Nephron progenitor cell (in vitro differentiated cells): Measurements from ENCODE around the gene PLA2G6.
"Not testable (repeated sequence)": the region's sequence is repeated elsewhere in the genome, so short reads cannot be mapped to it uniquely, and the experiment has no call there.

Experiments used
- DNase-seq: peaks from one replicate; pipeline ENCODE4 v3.0.0; 2021
- H3K27ac Mint-ChIP-seq: 2 replicates; pipeline ENCODE4 v1.8.0; 2021; ENCODE audit warnings: mild to moderate bottlenecking, moderate library complexity, mixed read lengths
- H3K27me3 Mint-ChIP-seq: 2 replicates; pipeline ENCODE4 v1.8.0; 2021; ENCODE audit warnings: mild to moderate bottlenecking, low read depth, mixed read lengths; ENCODE audit not compliant: poor library complexity
- H3K36me3 Mint-ChIP-seq: 2 replicates; pipeline ENCODE4 v1.8.0; 2021; ENCODE audit warnings: low read depth, mixed read lengths
- H3K4me1 Mint-ChIP-seq: 2 replicates; pipeline ENCODE4 v1.8.0; 2021; ENCODE audit warnings: mixed read lengths
- H3K4me3 Mint-ChIP-seq: 2 replicates; pipeline ENCODE4 v1.8.0; 2021; ENCODE audit warnings: mild to moderate bottlenecking, moderate library complexity, mixed read lengths
- H3K9me3 Mint-ChIP-seq: 2 replicates; pipeline ENCODE4 v1.8.0; 2021; ENCODE audit warnings: mild to moderate bottlenecking, moderate library complexity, mixed read lengths
- TF ChIP-seq, protein P1 (sequence below): fragments of 200-600 bp; sonication (generic); IDR thresholded peaks from 2 replicates; pipeline ENCODE4 v1.5.0; 2021; ENCODE audit warnings: antibody characterized with exemption

PLA2G6 gene

DNA sequence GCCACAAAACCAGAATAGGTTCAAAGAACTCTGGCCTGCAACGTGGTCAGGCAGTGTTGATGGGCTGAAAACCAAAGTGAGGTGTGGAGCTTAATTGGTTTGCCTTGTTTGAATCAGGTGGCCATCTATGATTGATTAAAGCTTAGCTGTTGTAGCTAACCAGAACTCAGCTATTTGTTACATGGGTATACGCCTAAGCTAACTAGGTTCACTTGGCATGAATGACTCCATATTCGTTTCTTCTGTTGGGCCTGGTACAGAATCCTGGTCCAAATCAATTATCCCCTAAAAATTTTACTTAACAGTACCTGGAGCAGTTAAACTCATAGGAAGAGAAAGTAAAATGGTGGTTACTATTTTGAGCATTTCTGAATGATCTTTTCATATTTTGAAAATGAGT, 63.4 kb downstream of the PLA2G6 start:
- Mint-ChIP-seq H3K36me3 (no peaks in the 10 kb centered on the region), H3K27ac (no peak overlapping the region), H3K4me3 (no peak overlapping the region), H3K4me1 (peaks cover 5% of the 10 kb centered on the region), H3K9me3 (no peaks in the 10 kb centered on the region), H3K27me3 (no peaks in the 10 kb centered on the region)
- TF ChIP-seq, protein P1, sequence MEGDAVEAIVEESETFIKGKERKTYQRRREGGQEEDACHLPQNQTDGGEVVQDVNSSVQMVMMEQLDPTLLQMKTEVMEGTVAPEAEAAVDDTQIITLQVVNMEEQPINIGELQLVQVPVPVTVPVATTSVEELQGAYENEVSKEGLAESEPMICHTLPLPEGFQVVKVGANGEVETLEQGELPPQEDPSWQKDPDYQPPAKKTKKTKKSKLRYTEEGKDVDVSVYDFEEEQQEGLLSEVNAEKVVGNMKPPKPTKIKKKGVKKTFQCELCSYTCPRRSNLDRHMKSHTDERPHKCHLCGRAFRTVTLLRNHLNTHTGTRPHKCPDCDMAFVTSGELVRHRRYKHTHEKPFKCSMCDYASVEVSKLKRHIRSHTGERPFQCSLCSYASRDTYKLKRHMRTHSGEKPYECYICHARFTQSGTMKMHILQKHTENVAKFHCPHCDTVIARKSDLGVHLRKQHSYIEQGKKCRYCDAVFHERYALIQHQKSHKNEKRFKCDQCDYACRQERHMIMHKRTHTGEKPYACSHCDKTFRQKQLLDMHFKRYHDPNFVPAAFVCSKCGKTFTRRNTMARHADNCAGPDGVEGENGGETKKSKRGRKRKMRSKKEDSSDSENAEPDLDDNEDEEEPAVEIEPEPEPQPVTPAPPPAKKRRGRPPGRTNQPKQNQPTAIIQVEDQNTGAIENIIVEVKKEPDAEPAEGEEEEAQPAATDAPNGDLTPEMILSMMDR = no peak
- DNase-seq = no peak

DNA sequence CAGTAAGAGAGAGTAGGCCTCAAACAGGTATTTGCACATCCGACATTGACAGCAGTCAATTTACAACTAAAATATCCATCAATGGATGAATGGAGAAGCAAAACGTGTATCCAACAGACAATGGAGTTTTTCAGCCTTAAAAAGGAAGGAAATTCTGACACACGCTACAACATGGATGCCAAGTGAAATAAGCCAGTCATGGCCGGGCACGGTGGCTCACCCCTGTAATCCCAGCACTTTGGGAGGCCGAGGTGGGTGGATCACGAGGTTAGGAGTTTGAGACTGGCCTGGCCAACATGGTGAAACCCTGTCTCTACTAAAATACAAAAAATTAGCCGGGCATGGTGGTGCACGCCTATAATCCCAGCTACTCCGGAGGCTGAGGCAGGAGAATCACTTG, 64.1 kb downstream of the PLA2G6 start:
- not testable (repeated sequence) for DNase-seq, H3K4me3 Mint-ChIP-seq, H3K27me3 Mint-ChIP-seq, H3K9me3 Mint-ChIP-seq, H3K36me3 Mint-ChIP-seq, H3K4me1 Mint-ChIP-seq, H3K27ac Mint-ChIP-seq

DNA sequence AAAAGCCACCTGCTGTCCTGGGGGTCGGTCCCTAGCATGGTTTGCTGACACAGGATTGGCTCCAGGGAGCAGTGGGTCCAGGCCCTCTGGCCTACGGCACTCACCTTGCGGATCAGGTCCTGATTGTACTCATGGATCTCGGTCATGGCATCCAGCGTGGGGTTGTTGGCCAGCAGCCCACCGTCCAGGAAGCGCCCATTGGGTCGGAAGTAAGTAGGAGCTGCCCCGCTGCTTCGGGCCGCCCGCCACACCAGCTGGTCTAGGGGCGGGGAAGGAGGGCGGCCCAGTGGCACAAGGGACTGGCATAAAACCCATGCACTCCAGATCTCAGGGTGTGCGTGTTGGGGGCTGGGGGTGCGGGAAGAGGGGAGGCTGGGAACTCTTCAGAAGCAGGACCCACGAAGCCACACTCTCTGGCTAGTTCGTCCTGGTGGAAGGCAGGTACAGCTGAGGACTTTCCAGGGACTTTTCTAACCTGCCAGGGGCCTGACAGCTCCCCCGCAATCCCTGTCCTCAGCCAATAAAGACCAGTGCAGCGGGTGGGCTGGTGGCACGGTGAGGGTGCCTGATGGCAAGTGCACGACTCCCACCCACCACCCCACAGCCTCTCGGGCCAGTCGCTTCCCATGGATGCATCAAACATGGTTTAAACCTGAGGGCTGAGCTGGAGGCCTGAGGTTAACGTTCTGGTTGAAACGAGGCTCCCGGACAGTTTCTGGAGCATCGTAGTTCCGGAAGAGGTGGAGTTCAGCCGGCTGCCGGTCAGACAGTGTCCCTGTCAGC, 66.0 kb downstream of the PLA2G6 start:
- no peaks in the 10 kb centered on the region for H3K36me3 Mint-ChIP-seq
- no peaks in the 10 kb centered on the region for H3K9me3 Mint-ChIP-seq
- TF ChIP-seq, protein P1 = no peak
- peaks cover 17% of the 10 kb centered on the region for H3K4me1 Mint-ChIP-seq
- no peak overlapping the region for H3K27ac Mint-ChIP-seq
- no peak overlapping the region for H3K4me3 Mint-ChIP-seq
- peaks cover 4% of the 10 kb centered on the region for H3K27me3 Mint-ChIP-seq
- no peak for DNase-seq

DNA sequence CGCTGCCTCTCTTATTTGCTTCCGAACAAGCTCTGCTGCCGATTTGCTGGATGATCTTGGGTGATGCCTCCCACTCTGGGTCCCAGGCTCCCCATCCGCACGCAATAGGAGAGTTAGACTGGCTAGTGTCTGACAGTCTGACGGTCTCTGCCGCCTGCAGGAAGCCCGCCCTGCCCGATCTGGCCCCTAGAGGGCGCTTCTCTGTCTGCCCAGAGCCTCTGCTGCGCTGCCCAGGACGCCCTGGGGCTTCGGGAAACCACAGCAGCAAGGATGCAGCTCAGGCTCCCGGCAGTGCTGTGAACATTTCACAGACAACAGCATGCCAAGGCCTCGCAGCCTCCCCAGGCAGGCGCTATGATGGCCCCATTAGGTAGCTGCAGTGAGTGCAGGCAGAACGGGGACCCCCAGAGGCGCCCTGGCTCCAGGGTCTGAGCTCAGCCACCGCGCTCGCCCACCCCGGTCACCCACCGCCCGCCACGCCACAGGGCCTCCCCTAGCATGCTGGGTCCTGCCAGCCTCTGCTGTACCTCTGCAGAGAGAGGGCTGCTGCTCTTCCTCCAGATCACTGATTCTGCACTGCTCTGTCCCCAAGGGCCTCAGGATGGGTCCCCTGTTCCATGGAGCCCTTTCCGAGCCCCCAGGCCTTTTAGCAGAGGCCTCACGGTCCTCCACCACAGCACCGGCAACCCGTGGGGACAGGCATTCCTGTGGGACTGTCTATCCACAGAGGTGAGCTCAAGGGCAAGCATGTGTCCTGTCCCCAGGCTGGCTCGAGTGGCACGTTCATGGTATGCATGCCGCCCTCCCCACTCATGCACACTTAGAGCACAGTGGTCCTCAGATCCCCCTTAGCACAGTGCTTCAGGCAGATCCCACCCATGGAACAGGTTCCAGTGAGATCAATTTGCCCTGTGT, 66.9 kb downstream of the PLA2G6 start:
- Mint-ChIP-seq H3K36me3 (no peaks in the 10 kb centered on the region), H3K27me3 (peaks cover 8% of the 10 kb centered on the region), H3K27ac (no peak overlapping the region)

DNA sequence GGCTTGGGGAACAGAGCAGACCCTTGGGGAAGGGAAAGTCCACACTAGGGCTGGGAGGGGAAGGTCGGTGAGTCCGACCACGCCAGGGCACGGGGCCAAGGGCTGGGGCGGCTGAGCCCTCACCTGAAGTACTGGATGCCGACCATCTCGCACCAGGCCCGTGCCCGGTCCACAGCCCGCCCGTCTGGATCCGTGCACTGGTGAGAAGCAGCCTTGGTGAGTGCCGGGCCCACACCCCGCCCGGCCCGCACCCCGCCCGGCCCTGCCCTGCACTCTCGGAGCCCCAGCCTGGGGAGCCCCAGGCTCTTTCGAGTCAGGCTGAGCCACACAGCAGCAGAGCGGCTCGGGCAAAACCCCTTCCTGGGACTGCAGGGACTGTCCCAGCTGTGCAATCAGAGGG, 69.2 kb downstream of the PLA2G6 start:
- H3K27ac Mint-ChIP-seq = no peak overlapping the region
- H3K4me1 Mint-ChIP-seq = peaks cover 22% of the 10 kb centered on the region
- no peaks in the 10 kb centered on the region for H3K9me3 Mint-ChIP-seq
- TF ChIP-seq, protein P1 = no peak
- H3K4me3 Mint-ChIP-seq = no peak overlapping the region
- peaks cover 11% of the 10 kb centered on the region for H3K27me3 Mint-ChIP-seq
- DNase-seq = no peak
- no peaks in the 10 kb centered on the region for H3K36me3 Mint-ChIP-seq

More for the DNA sequence above, 66.9 kb downstream of the PLA2G6 start:
- H3K4me3 Mint-ChIP-seq = no peak overlapping the region
- TF ChIP-seq, protein P1 = peak; percentile 93
- peaks cover 22% of the 10 kb centered on the region for H3K4me1 Mint-ChIP-seq
- H3K9me3 Mint-ChIP-seq = no peaks in the 10 kb centered on the region
- peak; percentile 95 for DNase-seq

DNA sequence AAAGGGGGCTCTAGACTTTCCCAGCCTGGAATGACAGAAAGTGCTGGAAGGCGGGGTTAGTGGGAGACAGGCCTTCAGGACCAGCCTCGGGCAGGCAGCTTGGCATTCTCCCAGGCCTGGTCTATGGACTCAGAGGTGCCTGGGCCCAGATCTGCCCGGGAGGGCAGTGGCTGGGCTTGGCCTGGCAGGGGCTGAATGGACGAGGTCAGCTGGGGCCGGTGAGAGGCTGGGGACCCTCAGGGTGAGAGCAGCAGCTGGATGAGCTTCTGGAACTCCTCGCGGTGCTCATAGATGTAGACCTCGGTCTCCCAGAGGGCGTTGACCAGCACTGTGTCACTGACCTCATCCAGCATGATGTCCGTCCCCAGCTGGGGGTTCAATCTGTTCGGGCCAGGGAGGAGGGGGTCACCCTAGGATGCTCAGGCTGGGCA, 69.7 kb downstream of the PLA2G6 start:
- no peak for DNase-seq

More for the DNA sequence above, 69.7 kb downstream of the PLA2G6 start:
- TF ChIP-seq, protein P1 = no peak
- Mint-ChIP-seq H3K27ac (no peak overlapping the region), H3K27me3 (peaks cover 11% of the 10 kb centered on the region), H3K4me3 (no peak overlapping the region), H3K36me3 (no peaks in the 10 kb centered on the region), H3K4me1 (peaks cover 22% of the 10 kb centered on the region), H3K9me3 (no peaks in the 10 kb centered on the region)
